Pancreas (tissue), 10 donors: Measurements from ENCODE around the gene DRICH1. TPM values are rescaled to one million over a fixed set of nuclear protein-coding genes. Genes with fewer than 3 reads are reported as not detected.
"Not testable (repeated sequence)": the region's sequence is repeated elsewhere in the genome, so short reads cannot be mapped to it uniquely, and the experiment has no call there.

Experiments used
- ATAC-seq, 4 donors: fragments of 200-7000 bp; cut with Tn5 transposase; one replicate each; pipeline versions ENCODE4 v1.8.0 to v1.9.1; 2020; ENCODE audit warnings: mild to moderate bottlenecking in 4 of 4, moderate library complexity in 4 of 4
- DNase-seq, 6 donors: peaks; one replicate each; pipeline ENCODE4 v3.0.0-alpha.2; 2020
- FAIRE-seq: peaks from 2 replicates; lab custom pipeline; 2012; peaks lifted over from hg19 to GRCh38; lab: Jason Lieb, UNC
- H3K27ac ChIP-seq, 4 donors: fragments of 200-600 bp; sonication (generic); 1 replicate in 3 of 4; 2 replicates in 1 of 4; pipeline versions ENCODE4 v1.5.0 to v1.8.0; 2020
- H3K27me3 ChIP-seq, 4 donors: fragments of 200-600 bp; one replicate each; pipeline ENCODE4 v1.8.0; 2021
- H3K36me3 ChIP-seq, 3 donors: fragments of 200-600 bp; sonication (generic) in 1 of 3; one replicate each; pipeline versions ENCODE4 v1.5.0 to v1.8.0; 2020 to 2021
- H3K4me1 ChIP-seq, 3 donors: fragments of 200-600 bp; one replicate each; pipeline ENCODE4 v1.8.0; 2021
- H3K4me3 ChIP-seq, 4 donors: fragments of 200-600 bp; sonication (generic) in 2 of 4; one replicate each; pipeline versions ENCODE4 v1.5.0 to v1.8.0; 2020 to 2021
- H3K9me3 ChIP-seq, 4 donors: fragments of 200-600 bp; one replicate each; pipeline ENCODE4 v1.8.0; 2021
- CTCF ChIP-seq, 4 donors: fragments of 200-600 bp; sonication (generic) in 3 of 4; IDR thresholded peaks; one replicate each; pipeline versions ENCODE4 v1.5.0 to v1.8.0; 2021; ENCODE audit warnings: antibody characterized with exemption in 4 of 4
- WGBS, 2 donors: extraction: QIAGEN DNeasy Blood & Tissue Kit; methylation state at CpG; one replicate each; pipeline ENCODE4 v1.1.7; 2013; 5-methylcytosine and 5-hydroxymethylcytosine counted together
- intact Hi-C, 3 donors: fragments of 100-400 bp; cut with DNase I; formaldehyde crosslinking; loops; one replicate each; pipeline versions ENCODE4 v1.11.1 to v1.14.2; 2022
- polyA plus RNA-seq, 2 donors: library from polyadenylated mRNA; stranded (reverse); fragments of 200-250 nt; gene quantifications; one replicate each; pipeline ENCODE4 v1.2.3, GENCODE V29; 2013
- total RNA-seq, 6 donors: library from RNA; stranded (reverse); fragmentation: NEBNext Ultra II Directional in 4 of 6; extraction: Animal tissue kit (Norgen Biotek cat#: 25700) in 4 of 6; gene quantifications; one replicate each; pipeline versions ENCODE4 v1.2.1 to v1.2.4, GENCODE V29; 2021 to 2023
- donor health status: healthy with polysubstance abuse.
- donor health status: DM: no; HTN: no; CAD: no; lungs with moderate emphysema.
- donor health status: DM: no; HTN: no; CAD: no.
- donor health status: control.
- donor health status: control.
- donor health status: Bipolar disorder and iron deficiency.
- donor health status: DM: yes; HTN: yes; CAD: no.
- donor health status: DM: no; HTN: no; CAD: no.
- donor health status: DM: no; HTN: no; CAD: no.
- donor health status: DM: yes; HTN: yes; CAD: no.

Gene DRICH1
- total and polyA plus RNA-seq, 8 donors, result 0.18 to 3.2 (median 0.71) TPM; not detected in 1

- Histone ChIP-seq H3K9me3 (no peaks in the 10 kb centered on the region), H3K4me3 (no peak overlapping the region), H3K27me3 (no peaks in the 10 kb centered on the region), H3K36me3 (no peaks in the 10 kb centered on the region), H3K4me1 (no peaks in the 10 kb centered on the region), H3K27ac (no peak overlapping the region)
- no peak for ATAC-seq
- no peak for TF ChIP-seq CTCF (IDR thresholded peaks at IDR 0.05)
- no peak for FAIRE-seq
- 96 to 98% methylated on average over 8 of the region's 8 CpGs for WGBS, 2 donors
- DNase-seq, result no peak
- intact Hi-C loops, result no loop called here
Measured at GRCh38 chr22:23652711-23653110, 20.6 kb upstream of the DRICH1 start.

- Histone ChIP-seq H3K27ac (no peak overlapping the region), H3K4me3 (no peak overlapping the region), H3K36me3 (no peaks in the 10 kb centered on the region), H3K27me3 (no peaks in the 10 kb centered on the region), H3K4me1 (no peaks in the 10 kb centered on the region), H3K9me3 (no peaks in the 10 kb centered on the region)
- intact Hi-C loops, result no loop called here
- WGBS, 2 donors, result 91 to 95% methylated on average over 7 of the region's 7 CpGs
- no peak for FAIRE-seq
- DNase-seq, result peak in 1 of 6 donors; percentile 28
- no peak for TF ChIP-seq CTCF (IDR thresholded peaks at IDR 0.05)
- no peak for ATAC-seq
Measured at GRCh38 chr22:23652286-23652685, 20.2 kb upstream of the DRICH1 start.

GRCh38 chr22:23651676-23652075 lies 19.6 kb upstream of the DRICH1 start:
- intact Hi-C loops, result no loop called here
- FAIRE-seq (no peak), DNase-seq (peak in 1 of 6 donors; percentile 24), ATAC-seq (no peak)
- Histone ChIP-seq H3K36me3 (no peaks in the 10 kb centered on the region), H3K27me3 (no peaks in the 10 kb centered on the region), H3K4me1 (no peaks in the 10 kb centered on the region), H3K27ac (no peak overlapping the region), H3K9me3 (no peaks in the 10 kb centered on the region), H3K4me3 (no peak overlapping the region)
- no peak for TF ChIP-seq CTCF (IDR thresholded peaks at IDR 0.05)
- 97 to 98% methylated on average over 6 of the region's 6 CpGs for WGBS, 2 donors

- 92 to 94% methylated on average over 18 of the region's 18 CpGs for WGBS, 2 donors
Measured at GRCh38 chr22:23649071-23649501, 17.0 kb upstream of the DRICH1 start.

GRCh38 chr22:23646526-23646925 lies 14.4 kb upstream of the DRICH1 start:
- 94 to 95% methylated on average over 7 of the region's 7 CpGs for WGBS, 2 donors
- H3K36me3 ChIP-seq, H3K27ac ChIP-seq, ATAC-seq, FAIRE-seq, H3K27me3 ChIP-seq, H3K9me3 ChIP-seq, H3K4me1 ChIP-seq, H3K4me3 ChIP-seq, intact Hi-C loops, DNase-seq: not testable (repeated sequence)

More at GRCh38 chr22:23649071-23649501, 17.0 kb upstream of the DRICH1 start:
- ATAC-seq (peak in 1 of 4 donors; percentile 23), FAIRE-seq (no peak), DNase-seq (no peak)
- Histone ChIP-seq H3K27ac (no peak overlapping the region), H3K9me3 (no peaks in the 10 kb centered on the region), H3K4me1 (no peaks in the 10 kb centered on the region), H3K4me3 (no peak overlapping the region), H3K27me3 (no peaks in the 10 kb centered on the region), H3K36me3 (no peaks in the 10 kb centered on the region)
- intact Hi-C loops, result no loop called here
- no peak for TF ChIP-seq CTCF (IDR thresholded peaks at IDR 0.05)

- 64 to 69% methylated on average over 6 of the region's 6 CpGs for WGBS, 2 donors
- FAIRE-seq, H3K4me3 ChIP-seq, H3K27me3 ChIP-seq, H3K36me3 ChIP-seq, H3K4me1 ChIP-seq, H3K27ac ChIP-seq, intact Hi-C loops, H3K9me3 ChIP-seq: not testable (repeated sequence)
- peak in 1 of 6 donors; percentile 40 for DNase-seq
- peak in 1 of 4 donors; percentile 9 for ATAC-seq
Measured at GRCh38 chr22:23640206-23640605, 8.1 kb upstream of the DRICH1 start.
